Lower lobe of right lung (tissue), 2 donors: Measurements from ENCODE around the gene SLC8A1. TPM values are rescaled to one million over a fixed set of nuclear protein-coding genes. Genes with fewer than 3 reads are reported as not detected.

Experiments
- ATAC-seq, 2 donors: fragments of 200-7000 bp; cut with Tn5 transposase; one replicate each; pipeline ENCODE4 v1.9.1; 2020 to 2022; ENCODE audit warnings: mild to moderate bottlenecking in 2 of 2, moderate library complexity in 2 of 2
- DNase-seq: peaks from one replicate; pipeline ENCODE4 v3.0.0-alpha.2; 2020
- H3K27ac ChIP-seq: fragments of 200-600 bp; one replicate; pipeline ENCODE4 v1.8.0; 2022
- H3K27me3 ChIP-seq: fragments of 200-600 bp; one replicate; pipeline ENCODE4 v1.8.0; 2022; ENCODE audit warnings: low read depth
- H3K36me3 ChIP-seq: fragments of 200-600 bp; one replicate; pipeline ENCODE4 v1.8.0; 2022; ENCODE audit warnings: mild to moderate bottlenecking
- H3K4me1 ChIP-seq: fragments of 200-600 bp; one replicate; pipeline ENCODE4 v1.8.0; 2022
- H3K4me3 ChIP-seq: fragments of 200-600 bp; one replicate; pipeline ENCODE4 v1.8.0; 2022; ENCODE audit warnings: mild to moderate bottlenecking
- H3K9me3 ChIP-seq: fragments of 200-600 bp; one replicate; pipeline ENCODE4 v1.8.0; 2022
- intact Hi-C: fragments of 100-400 bp; cut with DNase I; formaldehyde crosslinking; loops from one replicate; pipeline ENCODE4 v1.11.0; 2022
- total RNA-seq: library from RNA; stranded (reverse); fragmentation: NEBNext Ultra II Directional; extraction: Animal tissue kit (Norgen Biotek cat#: 25700); gene quantifications from one replicate; pipeline ENCODE4 v1.2.1, GENCODE V29; 2021
- TF ChIP-seq, protein P1 (sequence below): fragments of 200-600 bp; IDR thresholded peaks from one replicate; pipeline ENCODE4 v1.8.0; 2022; ENCODE audit warnings: antibody characterized with exemption, mild to moderate bottlenecking
- donor health status: DM: no; HTN: yes; CAD: no; lungs with severe emphysema.

SLC8A1 gene
- total RNA-seq, 1 donor from 2014 or later, result 58.5 TPM

DNA sequence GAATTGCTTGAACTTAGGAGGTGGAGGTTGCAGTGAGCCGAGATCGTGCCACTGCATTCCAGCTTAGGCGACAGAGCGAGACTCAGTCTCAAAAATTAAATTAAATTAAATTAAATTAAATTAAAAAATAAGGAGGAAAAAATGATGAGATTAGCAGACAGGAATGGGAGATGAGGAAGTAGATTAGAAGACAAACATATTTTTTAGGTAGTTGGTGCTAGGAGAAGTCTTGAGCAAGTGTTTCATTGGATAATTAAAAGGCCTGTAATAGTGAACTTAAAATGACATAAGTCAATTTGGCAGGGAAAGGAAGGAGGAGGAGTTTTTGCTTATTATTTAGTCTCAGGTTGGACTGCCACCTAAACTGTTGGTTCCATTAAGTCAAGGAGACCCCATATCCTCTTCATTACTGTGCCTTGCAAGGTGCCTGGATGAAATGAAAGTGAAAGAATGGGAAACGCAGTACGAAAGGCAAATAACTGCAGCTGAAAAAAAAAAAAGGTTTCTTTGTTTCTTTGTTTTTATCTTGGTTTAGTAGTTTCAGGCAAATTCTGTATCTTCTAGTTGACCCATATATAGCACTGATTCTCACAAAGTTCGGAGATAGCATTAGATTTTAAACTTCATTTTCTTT lies 162.0 kb downstream of the SLC8A1 start:
- DNase-seq, result no peak
- no peaks in the 10 kb centered on the region for H3K27me3 ChIP-seq
- intact Hi-C loops, result no loop called here
- no peaks in the 10 kb centered on the region for H3K4me1 ChIP-seq
- no peak overlapping the region for H3K4me3 ChIP-seq
- H3K27ac ChIP-seq, result no peak overlapping the region
- TF ChIP-seq, protein P1, sequence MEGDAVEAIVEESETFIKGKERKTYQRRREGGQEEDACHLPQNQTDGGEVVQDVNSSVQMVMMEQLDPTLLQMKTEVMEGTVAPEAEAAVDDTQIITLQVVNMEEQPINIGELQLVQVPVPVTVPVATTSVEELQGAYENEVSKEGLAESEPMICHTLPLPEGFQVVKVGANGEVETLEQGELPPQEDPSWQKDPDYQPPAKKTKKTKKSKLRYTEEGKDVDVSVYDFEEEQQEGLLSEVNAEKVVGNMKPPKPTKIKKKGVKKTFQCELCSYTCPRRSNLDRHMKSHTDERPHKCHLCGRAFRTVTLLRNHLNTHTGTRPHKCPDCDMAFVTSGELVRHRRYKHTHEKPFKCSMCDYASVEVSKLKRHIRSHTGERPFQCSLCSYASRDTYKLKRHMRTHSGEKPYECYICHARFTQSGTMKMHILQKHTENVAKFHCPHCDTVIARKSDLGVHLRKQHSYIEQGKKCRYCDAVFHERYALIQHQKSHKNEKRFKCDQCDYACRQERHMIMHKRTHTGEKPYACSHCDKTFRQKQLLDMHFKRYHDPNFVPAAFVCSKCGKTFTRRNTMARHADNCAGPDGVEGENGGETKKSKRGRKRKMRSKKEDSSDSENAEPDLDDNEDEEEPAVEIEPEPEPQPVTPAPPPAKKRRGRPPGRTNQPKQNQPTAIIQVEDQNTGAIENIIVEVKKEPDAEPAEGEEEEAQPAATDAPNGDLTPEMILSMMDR, result no peak
- ATAC-seq, result no peak
- no peaks in the 10 kb centered on the region for H3K36me3 ChIP-seq
- no peaks in the 10 kb centered on the region for H3K9me3 ChIP-seq

DNA sequence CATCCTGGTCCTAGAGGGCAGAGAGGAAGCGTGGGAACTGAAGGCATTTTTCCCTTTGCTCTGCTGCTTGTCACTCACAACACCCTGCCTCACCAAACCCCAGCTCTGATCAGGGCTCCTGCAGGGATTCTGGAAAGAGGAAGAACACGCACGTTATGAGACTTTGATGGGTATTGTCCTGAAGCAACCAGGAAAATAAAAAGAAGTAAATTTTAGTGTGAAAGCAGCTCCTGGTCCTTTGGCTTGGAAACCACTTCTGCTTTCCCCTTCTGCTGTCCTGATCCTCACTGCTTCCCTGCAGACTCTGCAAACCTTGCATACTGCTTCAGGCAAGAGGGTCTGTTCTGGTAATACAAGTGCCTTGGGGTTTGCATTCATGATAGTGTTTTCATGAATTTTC lies 164.1 kb downstream of the SLC8A1 start:
- DNase-seq (no peak), ATAC-seq (no peak)
- intact Hi-C loops, result no loop called here
- H3K27ac ChIP-seq, result no peak overlapping the region
- H3K36me3 ChIP-seq, result no peaks in the 10 kb centered on the region
- no peak overlapping the region for H3K4me3 ChIP-seq
- TF ChIP-seq, protein P1, result no peak
- H3K4me1 ChIP-seq, result no peaks in the 10 kb centered on the region
- no peaks in the 10 kb centered on the region for H3K9me3 ChIP-seq
- H3K27me3 ChIP-seq, result no peaks in the 10 kb centered on the region

DNA sequence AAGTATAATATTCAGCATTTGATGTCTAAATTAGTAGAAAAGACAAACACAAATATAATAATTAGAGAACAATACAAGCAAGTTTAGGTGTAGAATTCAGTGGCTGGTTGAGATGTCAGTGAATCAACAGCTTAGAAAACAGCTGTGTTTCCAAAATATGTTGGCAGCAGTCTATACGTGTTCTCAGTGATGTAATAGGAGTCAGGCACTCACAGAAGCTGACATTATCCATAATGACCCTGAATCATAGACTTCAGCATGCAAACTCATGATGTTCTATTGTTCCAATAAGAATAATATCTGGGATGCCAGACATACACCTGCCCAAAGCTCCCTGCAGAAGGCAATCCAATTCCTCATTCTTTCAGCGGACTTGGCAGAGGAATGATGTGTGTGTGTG lies 164.7 kb downstream of the SLC8A1 start:
- intact Hi-C loops, result no loop called here
- ATAC-seq, result no peak
- DNase-seq, result no peak
- TF ChIP-seq, protein P1, result no peak
- H3K36me3 ChIP-seq, result no peaks in the 10 kb centered on the region
- no peak overlapping the region for H3K4me3 ChIP-seq
- no peak overlapping the region for H3K27ac ChIP-seq
- no peaks in the 10 kb centered on the region for H3K27me3 ChIP-seq
- H3K9me3 ChIP-seq, result no peaks in the 10 kb centered on the region
- H3K4me1 ChIP-seq, result no peaks in the 10 kb centered on the region

DNA sequence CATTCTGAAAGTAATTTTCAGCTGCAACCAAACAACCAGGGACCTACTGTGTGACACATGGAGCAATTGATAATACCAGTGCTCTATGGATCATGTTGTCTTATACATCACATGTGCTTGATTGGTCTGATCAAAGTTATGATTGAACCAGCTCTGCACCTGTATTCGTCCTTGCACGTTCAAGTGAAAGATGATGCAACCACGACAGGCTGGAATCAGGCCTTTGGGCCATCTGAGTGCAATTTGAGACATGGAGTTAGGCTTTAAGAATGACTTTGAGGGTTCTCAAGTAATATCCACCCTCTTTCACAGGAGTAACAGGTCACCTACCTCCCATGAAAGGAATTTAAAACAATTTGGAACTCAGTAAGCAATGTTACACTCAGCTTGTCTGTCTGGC lies 165.2 kb downstream of the SLC8A1 start:
- intact Hi-C loops, result no loop called here
- TF ChIP-seq, protein P1, result no peak
- H3K4me1 ChIP-seq, result peaks cover 3% of the 10 kb centered on the region
- ATAC-seq (no peak), DNase-seq (no peak)
- no peaks in the 10 kb centered on the region for H3K27me3 ChIP-seq
- no peak overlapping the region for H3K4me3 ChIP-seq
- no peaks in the 10 kb centered on the region for H3K9me3 ChIP-seq
- no peaks in the 10 kb centered on the region for H3K36me3 ChIP-seq
- no peak overlapping the region for H3K27ac ChIP-seq

DNA sequence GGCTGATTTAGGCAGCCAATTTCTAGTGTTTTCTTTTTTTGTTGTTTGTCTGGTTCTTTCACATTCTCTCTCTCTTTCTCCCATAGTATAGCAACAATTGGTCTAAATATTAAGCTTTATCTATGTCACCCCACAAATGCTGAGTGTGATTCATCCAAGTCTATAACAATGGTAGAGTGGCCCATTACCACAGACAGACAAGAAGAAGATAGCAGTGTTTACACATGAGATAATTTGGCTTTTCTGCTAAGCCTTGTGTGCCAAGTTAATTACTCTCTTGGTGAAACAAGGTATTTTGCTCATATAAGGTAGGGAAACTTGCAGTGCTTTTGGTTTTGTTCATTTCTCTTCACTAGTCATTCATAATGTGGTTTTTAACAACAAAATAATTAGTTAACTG lies 166.5 kb downstream of the SLC8A1 start:
- no peaks in the 10 kb centered on the region for H3K27me3 ChIP-seq
- ATAC-seq (no peak), DNase-seq (no peak)
- H3K27ac ChIP-seq, result no peak overlapping the region
- intact Hi-C loops, result no loop called here
- H3K4me3 ChIP-seq, result no peak overlapping the region
- H3K4me1 ChIP-seq, result peaks cover 10% of the 10 kb centered on the region
- no peaks in the 10 kb centered on the region for H3K36me3 ChIP-seq
- H3K9me3 ChIP-seq, result no peaks in the 10 kb centered on the region
- TF ChIP-seq, protein P1, result no peak
